K562 (cell line): ENCODE results near the gene VPS37D. TPM values are rescaled to one million over a fixed set of nuclear protein-coding genes. Genes with fewer than 3 reads are reported as not detected.
A peak's percentile ranks its signal among the peaks of the same experiment; 100 is the strongest.

Experiments
- ATF7 ChIP-seq: fragments of 450-650 bp; IDR thresholded peaks from 2 replicates; pipeline ENCODE4 v1.7.1; 2014; ENCODE audit warnings: mild to moderate bottlenecking, moderate library complexity
- HDAC1 ChIP-seq, 2 experiments: fragments of 450-650 bp; IDR thresholded peaks; 2 replicates each; pipeline ENCODE4 v1.6.1; 2016 to 2017; ENCODE audit warnings: inconsistent platforms in 1 of 2, mild to moderate bottlenecking in 1 of 2, moderate library complexity in 1 of 2
- MBD2 ChIP-seq: sonication (generic); IDR thresholded peaks from 2 replicates; pipeline ENCODE4 v1.6.1; 2016; ENCODE audit warnings: low read depth, borderline replicate concordance
- PHF20 ChIP-seq: fragments of 450-650 bp; IDR thresholded peaks from 2 replicates; pipeline ENCODE4 v1.6.1; 2018; ENCODE audit not compliant: partially characterized antibody
- PHTF2 ChIP-seq: fragments of 250-450 bp; sonication (Bioruptor Pico); IDR thresholded peaks from 2 replicates; pipeline ENCODE4 v1.5.0; 2021; ENCODE audit warnings: mild to moderate bottlenecking
- POLR2H ChIP-seq: IDR thresholded peaks from 2 replicates; pipeline ENCODE4 v1.6.1; 2016; ENCODE audit warnings: missing genetic modification characterization, low read depth, mild to moderate bottlenecking, control low read depth, missing compliant biosample characterization, moderate library complexity
- PURB ChIP-seq: sonication (generic); formaldehyde crosslinking; IDR thresholded peaks from 2 replicates; pipeline ENCODE4 v1.9.0; 2021; ENCODE audit warnings: low read depth, mild to moderate bottlenecking, missing genetic modification reagents
- RBBP5 ChIP-seq: fragments of 200-600 bp; sonication (generic); IDR thresholded peaks from 2 replicates; pipeline ENCODE4 v1.6.1; 2012; ENCODE audit warnings: borderline replicate concordance, mild to moderate bottlenecking, low read length, control low read depth, inconsistent platforms; ENCODE audit not compliant: insufficient read depth, poor library complexity, severe bottlenecking
- TARDBP ChIP-seq: fragments of 450-650 bp; IDR thresholded peaks from 2 replicates; pipeline ENCODE4 v1.6.1; 2016
- TEAD2 ChIP-seq: fragments of 450-650 bp; IDR thresholded peaks from 2 replicates; pipeline ENCODE4 v1.6.1; 2016; ENCODE audit warnings: missing genetic modification characterization, control low read depth, missing compliant biosample characterization
- U2AF2 ChIP-seq: fragments of 200-400 bp; formaldehyde crosslinking; optimal IDR thresholded peaks from 2 replicates; pipeline ENCODE3; 2017; ENCODE audit warnings: low read depth, mild to moderate bottlenecking, low read length
- XRCC5 ChIP-seq: fragments of 200-400 bp; formaldehyde crosslinking; IDR thresholded peaks from 2 replicates; pipeline ENCODE4 v1.6.1; 2017; ENCODE audit warnings: low read depth, mild to moderate bottlenecking, low read length
- polyA plus RNA-seq, 8 experiments: library from polyadenylated mRNA; depleted of rRNA in 4 of 8; stranded (reverse) in 5 of 8; unstranded in 3 of 8; fragments of >200 nt; fragmentation: Nextera tagmentation in 2 of 8; fragmentation: Illumina TruSeq in 1 of 8; extraction: Ambion mirVana in 2 of 8; extraction: Trizol in 1 of 8; gene quantifications; 2 replicates each; pipeline versions ENCODE4 v1.2.1 to v1.2.3, GENCODE V29; 2011 to 2014; ENCODE audit warnings: inconsistent platforms in 1 of 8, missing spikeins in 1 of 8
- total RNA-seq, 7 experiments: library from RNA; depleted of rRNA in 6 of 7; stranded (reverse); fragments of >200 nt in 6 of 7; fragmentation: Illumina TruSeq in 2 of 7; extraction: Trizol in 2 of 7; gene quantifications; 2 replicates each; pipeline versions ENCODE4 v1.2.1 to v1.2.3, GENCODE V29; 2011 to 2021; ENCODE audit warnings: low replicate concordance in 1 of 7
- TF ChIP-seq, protein P1 (sequence below): sonication (generic); formaldehyde crosslinking; IDR thresholded peaks from 2 replicates; pipeline ENCODE4 v1.4.0; 2020; ENCODE audit warnings: mild to moderate bottlenecking, missing genetic modification reagents
- TF ChIP-seq, protein P2 (sequence below): sonication (generic); formaldehyde crosslinking; IDR thresholded peaks from 2 replicates; pipeline ENCODE4 v1.8.1; 2023; ENCODE audit warnings: mild to moderate bottlenecking, missing genetic modification reagents
- TF ChIP-seq, protein P3 (sequence below): fragments of 450-650 bp; IDR thresholded peaks from 2 replicates; pipeline ENCODE4 v1.6.1; 2016; ENCODE audit warnings: antibody characterized with exemption
- TF ChIP-seq, protein P4 (sequence below): fragments of 250-450 bp; sonication (Bioruptor Pico); IDR thresholded peaks from 2 replicates; pipeline ENCODE4 v1.4.0; 2020; ENCODE audit warnings: borderline replicate concordance
- TF ChIP-seq, protein P5 (sequence below): sonication (generic); formaldehyde crosslinking; IDR thresholded peaks from 2 replicates; pipeline ENCODE4 v1.8.0; 2022; ENCODE audit warnings: missing genetic modification reagents, mild to moderate bottlenecking, borderline replicate concordance

The VPS37D gene
- total and polyA plus RNA-seq, 9 of the 15 experiments (the other 6 are each of a cell fraction or from before 2014, with no cell fraction given) = 0.25 to 2.3 (median 1.0) TPM; not detected in 3

DNA sequence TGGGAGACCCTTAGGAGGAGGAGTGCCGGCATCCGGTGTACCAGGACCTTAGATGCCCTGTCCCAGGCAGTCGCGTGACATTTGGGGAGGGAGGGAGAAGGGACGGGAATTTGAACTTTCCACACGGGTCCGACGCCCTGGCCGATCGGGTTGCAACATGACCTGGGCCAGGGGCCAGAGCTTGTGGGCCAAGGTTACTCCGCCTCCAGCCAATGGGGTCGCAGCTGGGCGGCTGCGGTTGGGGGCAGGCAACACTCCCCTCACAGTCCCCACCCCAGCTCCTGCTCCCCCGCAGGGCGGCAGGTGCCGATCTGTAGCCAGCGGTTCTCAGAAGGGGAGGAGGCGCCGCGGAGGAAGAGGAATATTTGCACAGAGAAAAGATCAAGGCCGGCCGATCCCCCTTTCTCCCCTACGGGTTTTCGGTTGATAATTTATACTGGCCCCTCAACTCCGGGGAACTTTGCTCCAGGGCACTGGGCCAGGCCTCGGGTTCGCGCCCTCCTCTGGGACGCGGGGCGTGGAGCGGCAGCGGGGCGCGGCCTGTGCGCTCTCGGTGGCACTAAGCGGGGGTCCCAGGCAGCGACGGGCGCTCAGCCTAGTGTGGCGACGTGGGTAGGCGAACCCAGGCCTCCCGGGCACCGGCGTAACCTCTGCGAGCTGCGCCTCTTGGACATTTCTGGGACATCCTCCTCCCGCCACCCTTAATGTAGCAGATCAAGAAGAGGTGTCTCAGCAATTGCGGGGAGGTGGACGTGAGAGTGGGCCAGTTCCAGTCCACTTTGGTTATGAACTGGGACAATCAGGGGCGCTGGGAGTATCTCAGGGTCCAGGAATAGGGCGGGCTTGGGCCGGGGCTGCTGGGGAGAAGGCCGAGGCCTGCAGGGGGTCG, 44.5 kb upstream of the VPS37D start (continued):
- TF ChIP-seq, protein P1, sequence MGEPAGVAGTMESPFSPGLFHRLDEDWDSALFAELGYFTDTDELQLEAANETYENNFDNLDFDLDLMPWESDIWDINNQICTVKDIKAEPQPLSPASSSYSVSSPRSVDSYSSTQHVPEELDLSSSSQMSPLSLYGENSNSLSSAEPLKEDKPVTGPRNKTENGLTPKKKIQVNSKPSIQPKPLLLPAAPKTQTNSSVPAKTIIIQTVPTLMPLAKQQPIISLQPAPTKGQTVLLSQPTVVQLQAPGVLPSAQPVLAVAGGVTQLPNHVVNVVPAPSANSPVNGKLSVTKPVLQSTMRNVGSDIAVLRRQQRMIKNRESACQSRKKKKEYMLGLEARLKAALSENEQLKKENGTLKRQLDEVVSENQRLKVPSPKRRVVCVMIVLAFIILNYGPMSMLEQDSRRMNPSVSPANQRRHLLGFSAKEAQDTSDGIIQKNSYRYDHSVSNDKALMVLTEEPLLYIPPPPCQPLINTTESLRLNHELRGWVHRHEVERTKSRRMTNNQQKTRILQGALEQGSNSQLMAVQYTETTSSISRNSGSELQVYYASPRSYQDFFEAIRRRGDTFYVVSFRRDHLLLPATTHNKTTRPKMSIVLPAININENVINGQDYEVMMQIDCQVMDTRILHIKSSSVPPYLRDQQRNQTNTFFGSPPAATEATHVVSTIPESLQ (CRISPR knock-in tag) = no peak
- TF ChIP-seq TARDBP (no peak), XRCC5 (no peak), U2AF2 (no peak), PHTF2 (CRISPR knock-in tag) (no peak), HDAC1 (IDR thresholded peaks at IDR 0.05) (0 out of 4 replicates have a peak, but pooled peaks of 1 of the 2 experiments have one; percentile 11), PHF20 (peak; percentile 4), PURB (CRISPR knock-in tag) (no peak), RBBP5 (no peak), ATF7 (peak; percentile 25; the same call in 1 of the 2 replicates), MBD2 (no peak), TEAD2 (no peak), POLR2H (tag) (no peak)
- TF ChIP-seq, protein P2, sequence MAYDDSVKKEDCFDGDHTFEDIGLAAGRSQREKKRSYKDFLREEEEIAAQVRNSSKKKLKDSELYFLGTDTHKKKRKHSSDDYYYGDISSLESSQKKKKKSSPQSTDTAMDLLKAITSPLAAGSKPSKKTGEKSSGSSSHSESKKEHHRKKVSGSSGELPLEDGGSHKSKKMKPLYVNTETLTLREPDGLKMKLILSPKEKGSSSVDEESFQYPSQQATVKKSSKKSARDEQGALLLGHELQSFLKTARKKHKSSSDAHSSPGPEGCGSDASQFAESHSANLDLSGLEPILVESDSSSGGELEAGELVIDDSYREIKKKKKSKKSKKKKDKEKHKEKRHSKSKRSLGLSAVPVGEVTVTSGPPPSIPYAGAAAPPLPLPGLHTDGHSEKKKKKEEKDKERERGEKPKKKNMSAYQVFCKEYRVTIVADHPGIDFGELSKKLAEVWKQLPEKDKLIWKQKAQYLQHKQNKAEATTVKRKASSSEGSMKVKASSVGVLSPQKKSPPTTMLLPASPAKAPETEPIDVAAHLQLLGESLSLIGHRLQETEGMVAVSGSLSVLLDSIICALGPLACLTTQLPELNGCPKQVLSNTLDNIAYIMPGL (CRISPR knock-in tag) = no peak
- TF ChIP-seq, protein P3, sequence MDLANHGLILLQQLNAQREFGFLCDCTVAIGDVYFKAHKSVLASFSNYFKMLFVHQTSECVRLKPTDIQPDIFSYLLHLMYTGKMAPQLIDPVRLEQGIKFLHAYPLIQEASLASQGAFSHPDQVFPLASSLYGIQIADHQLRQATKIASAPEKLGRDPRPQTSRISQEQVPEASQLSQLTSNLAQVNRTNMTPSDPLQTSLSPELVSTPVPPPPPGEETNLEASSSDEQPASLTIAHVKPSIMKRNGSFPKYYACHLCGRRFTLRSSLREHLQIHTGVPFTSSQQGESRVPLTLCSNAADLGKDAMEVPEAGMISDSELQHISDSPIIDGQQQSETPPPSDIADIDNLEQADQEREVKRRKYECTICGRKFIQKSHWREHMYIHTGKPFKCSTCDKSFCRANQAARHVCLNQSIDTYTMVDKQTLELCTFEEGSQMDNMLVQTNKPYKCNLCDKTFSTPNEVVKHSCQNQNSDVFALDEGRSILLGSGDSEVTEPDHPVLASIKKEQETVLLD = no peak
- TF ChIP-seq, protein P4, sequence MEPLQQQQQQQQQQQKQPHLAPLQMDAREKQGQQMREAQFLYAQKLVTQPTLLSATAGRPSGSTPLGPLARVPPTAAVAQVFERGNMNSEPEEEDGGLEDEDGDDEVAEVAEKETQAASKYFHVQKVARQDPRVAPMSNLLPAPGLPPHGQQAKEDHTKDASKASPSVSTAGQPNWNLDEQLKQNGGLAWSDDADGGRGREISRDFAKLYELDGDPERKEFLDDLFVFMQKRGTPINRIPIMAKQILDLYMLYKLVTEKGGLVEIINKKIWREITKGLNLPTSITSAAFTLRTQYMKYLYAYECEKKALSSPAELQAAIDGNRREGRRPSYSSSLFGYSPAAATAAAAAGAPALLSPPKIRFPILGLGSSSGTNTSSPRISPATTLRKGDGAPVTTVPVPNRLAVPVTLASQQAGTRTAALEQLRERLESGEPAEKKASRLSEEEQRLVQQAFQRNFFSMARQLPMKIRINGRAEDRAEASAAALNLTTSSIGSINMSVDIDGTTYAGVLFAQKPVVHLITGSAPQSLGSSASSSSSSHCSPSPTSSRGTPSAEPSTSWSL (CRISPR knock-in tag) = no peak
- TF ChIP-seq, protein P5, sequence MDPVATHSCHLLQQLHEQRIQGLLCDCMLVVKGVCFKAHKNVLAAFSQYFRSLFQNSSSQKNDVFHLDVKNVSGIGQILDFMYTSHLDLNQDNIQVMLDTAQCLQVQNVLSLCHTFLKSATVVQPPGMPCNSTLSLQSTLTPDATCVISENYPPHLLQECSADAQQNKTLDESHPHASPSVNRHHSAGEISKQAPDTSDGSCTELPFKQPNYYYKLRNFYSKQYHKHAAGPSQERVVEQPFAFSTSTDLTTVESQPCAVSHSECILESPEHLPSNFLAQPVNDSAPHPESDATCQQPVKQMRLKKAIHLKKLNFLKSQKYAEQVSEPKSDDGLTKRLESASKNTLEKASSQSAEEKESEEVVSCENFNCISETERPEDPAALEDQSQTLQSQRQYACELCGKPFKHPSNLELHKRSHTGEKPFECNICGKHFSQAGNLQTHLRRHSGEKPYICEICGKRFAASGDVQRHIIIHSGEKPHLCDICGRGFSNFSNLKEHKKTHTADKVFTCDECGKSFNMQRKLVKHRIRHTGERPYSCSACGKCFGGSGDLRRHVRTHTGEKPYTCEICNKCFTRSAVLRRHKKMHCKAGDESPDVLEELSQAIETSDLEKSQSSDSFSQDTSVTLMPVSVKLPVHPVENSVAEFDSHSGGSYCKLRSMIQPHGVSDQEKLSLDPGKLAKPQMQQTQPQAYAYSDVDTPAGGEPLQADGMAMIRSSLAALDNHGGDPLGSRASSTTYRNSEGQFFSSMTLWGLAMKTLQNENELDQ (CRISPR knock-in tag) = no peak
